ENCODE measurements around the gene KCNN4.
"Not testable (repeated sequence)": the region's sequence is repeated elsewhere in the genome, so short reads cannot be mapped to it uniquely, and the experiment has no call there.

Gene KCNN4

GRCh38 chr19:43780706-43781525, at the start of gene KCNN4:
Gene KCNN4 (minus strand): TSS chr19:43780973. CDS start chr19:43780861, 112 bp downstream.
- DNase-seq = no peak

- DNase-seq = peak; percentile 97
Measured at GRCh38 chr19:43826787-43827754, 46.3 kb upstream of the KCNN4 start, which contains the start of gene ZNF283. Gene ZNF283 (plus strand): TSS chr19:43827321. CDS start chr19:43833505, 6,184 bp downstream.

DNA sequence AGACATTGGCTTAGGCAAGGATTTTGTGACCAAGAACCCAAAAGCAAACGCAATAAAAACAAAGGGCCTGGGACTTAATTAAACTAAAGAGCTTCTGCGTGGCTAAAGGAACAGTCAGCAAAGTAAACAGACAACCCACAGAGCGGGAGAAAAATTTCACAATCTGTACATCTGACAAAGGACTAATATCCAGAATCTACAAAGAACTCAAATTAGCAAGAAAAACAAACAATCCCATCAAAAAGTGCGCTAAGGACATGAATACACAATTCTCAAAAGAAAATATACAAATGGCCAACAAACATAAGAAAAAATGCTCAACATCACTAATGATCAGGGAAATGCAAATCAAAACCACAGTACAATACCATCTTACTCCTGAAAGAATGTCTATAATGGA, 43.8 kb upstream of the KCNN4 start:
- DNase-seq = not testable (repeated sequence)

GRCh38 chr19:43823856-43824255, 43.1 kb upstream of the KCNN4 start:
- DNase-seq = not testable (repeated sequence)

DNA sequence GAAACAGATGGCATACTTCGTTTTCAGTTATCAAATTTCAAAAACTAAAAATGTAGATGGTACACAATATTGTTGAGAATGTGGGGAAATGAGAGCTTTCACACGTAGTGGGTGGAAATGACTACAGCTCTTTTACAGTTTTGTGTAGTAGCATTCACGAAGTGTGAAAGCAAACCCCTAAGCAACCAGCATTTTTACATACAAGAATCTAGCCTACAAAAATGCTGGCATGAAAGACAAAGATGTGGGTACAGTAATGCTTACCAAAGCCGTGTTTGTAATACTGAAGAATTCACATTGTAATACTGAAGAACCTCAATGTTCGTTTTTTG, 40.1 kb upstream of the KCNN4 start:
- no peak for DNase-seq

- DNase-seq = peak; percentile 61
Measured at GRCh38 chr19:43820098-43820883, 39.5 kb upstream of the KCNN4 start.

DNA sequence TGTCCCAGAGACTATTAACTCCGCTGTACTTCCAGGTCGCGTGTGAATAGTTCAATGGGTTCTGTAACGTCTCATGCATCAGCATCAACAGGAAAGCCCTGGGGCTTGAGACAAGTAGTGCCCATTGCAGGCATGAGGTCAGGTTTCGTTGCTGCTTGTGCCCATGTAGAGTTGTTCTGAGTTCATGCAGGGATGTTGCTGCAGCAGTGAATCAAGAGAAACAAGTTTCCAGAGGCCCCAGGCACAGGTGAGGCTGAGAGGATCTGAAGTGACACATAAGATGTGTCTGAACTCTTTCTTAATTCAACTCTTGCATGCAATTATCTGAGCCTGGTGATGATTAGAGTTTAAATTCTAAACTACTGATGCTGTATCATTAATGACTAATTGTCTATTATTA, 37.7 kb upstream of the KCNN4 start:
- DNase-seq = no peak

- not testable (repeated sequence) for DNase-seq
Measured at GRCh38 chr19:43817454-43817853, 36.7 kb upstream of the KCNN4 start.

DNA sequence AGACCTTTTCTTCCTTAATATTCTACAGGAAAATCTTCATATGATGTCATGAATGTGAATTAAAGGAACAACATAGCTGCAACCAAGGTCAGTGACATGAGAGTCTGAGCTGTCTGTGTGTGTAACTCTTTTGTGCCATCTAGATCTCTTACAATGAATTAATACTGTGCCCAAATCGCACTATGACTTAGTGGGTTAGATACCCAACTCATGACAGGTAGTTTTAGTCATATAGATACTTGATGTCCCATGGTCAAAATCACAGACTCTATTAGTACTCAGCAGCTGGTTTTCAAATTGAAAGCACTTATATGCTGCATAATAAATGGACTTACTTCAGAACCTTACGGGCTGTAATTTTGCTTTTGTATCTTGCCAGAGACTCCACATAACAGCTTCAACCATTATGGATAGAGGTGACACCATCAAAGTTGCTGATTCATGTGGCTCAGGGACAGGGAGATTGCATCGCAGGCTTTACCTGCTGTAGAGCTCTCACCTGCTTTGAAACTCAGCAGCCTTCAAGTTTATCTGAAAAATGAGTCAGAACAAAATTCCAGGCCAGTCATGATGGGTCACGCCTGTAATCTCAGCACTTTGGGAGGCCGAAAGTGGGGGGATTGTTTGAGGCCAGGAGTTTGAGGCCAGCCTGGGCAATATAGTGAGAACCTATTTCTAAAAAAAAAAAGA, 34.0 kb upstream of the KCNN4 start:
- no peak for DNase-seq

GRCh38 chr19:43812688-43813087, 31.9 kb upstream of the KCNN4 start:
- DNase-seq = peak; percentile 6

- DNase-seq = no peak
Measured at GRCh38 chr19:43812259-43812658, 31.5 kb upstream of the KCNN4 start.

DNA sequence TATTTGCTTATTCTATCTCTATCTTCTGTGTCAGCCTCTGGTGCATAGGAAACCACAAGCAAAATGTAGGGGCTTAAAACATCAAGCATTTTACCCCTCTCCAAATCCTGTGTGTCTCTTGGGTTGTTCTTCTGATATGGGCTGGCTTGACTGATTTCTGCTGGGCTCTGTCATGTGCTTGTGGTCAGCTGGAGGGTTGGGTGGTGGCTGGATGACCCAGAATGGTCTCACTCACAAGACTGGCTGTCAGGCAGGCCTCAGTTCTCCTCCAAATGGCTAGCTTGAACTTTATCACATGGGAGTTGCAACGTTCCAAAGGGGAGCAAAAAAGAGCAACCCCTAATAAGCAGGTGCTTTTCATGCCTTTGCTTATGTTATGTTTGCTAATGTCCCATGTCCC, 31.1 kb upstream of the KCNN4 start:
- no peak for DNase-seq

DNA sequence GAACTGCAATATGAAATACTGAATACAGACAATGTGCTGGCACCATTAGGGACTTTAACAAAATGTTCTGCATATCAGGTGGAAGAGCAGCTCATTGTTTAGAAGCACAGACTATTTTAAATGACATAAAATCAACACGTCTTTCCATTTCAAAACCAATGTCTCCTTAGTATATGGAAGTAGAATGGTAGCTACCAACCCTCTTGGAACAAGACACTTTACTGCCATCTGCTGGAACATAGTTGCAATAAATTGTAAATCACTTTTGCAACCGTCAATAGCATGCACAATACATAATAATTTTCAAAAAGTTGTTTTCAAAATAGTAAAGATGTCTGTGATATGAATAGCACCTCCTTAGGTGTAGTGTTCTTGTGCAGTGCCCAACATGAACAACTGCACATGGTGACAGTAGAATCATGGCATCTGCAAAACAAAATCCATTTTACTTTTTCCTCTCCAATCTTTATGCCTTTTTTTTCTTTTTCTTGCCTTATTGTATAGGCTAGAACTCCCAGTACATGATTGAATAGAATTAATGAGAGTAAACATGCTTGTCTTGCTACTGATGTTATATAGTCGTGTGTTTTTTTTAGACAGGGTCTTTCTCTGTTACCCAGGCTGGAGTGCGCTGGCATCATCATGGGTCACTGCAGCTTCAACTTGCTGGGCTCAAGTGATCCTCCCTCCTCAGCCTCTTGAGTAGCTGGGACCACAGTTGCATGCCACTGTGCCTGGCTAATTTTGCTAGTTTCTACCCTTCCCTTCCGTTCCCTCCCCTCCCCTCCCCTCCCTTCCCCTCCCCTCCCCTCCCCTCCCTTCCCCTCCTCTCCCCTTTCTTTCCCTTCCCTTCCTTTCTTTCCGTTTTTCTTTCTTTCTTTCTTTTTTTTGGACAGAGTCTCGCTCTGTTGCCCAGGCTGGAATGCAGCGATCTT, 29.3 kb upstream of the KCNN4 start:
- DNase-seq = peak; percentile 42

- DNase-seq = no peak
Measured at GRCh38 chr19:43807651-43808050, 26.9 kb upstream of the KCNN4 start.

DNA sequence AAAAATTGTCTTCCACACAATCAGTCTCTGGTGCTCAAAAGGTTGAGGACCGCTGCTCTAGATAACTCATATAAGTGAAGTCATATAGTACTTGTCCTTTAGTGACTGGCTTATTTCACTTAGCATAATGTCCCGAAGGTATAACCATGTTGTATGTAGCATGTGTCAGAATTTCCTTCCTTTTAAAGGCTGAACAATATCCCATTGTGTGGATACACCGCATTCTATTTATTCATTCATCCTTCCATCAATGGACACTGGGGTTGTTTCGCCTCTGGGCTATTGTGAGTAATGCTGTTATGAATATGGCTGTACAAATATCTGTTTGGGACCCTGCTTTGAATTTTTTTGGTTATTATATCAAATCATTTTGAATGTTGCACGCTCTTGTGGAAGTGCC, 26.1 kb upstream of the KCNN4 start:
- no peak for DNase-seq

DNA sequence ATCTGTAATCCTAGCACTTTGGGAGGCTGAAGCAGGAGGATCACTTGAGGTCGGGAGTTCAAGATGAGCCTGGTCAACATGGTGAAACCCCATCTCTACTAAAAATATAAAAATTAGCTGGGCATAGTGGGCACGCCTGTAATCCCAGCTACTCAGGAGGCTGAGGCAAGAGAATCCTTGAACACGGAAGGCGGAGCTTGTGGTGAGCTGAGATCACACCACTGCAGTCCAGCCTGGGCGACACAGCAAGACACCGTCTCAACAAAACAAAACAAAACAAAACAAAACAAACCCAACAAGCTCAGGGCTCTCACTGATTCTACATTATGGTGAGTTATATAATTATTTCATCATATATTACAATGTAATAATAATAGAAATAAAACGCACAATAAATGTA, 25.6 kb upstream of the KCNN4 start:
- DNase-seq = not testable (repeated sequence)

GRCh38 chr19:43804432-43804831, 23.7 kb upstream of the KCNN4 start:
- DNase-seq = no peak

- DNase-seq = no peak
Measured at GRCh38 chr19:43802216-43802951, 21.6 kb upstream of the KCNN4 start, which contains the start of gene LYPD5. Gene LYPD5 (minus strand): TSS chr19:43802447. CDS start chr19:43802380, 67 bp downstream.

DNA sequence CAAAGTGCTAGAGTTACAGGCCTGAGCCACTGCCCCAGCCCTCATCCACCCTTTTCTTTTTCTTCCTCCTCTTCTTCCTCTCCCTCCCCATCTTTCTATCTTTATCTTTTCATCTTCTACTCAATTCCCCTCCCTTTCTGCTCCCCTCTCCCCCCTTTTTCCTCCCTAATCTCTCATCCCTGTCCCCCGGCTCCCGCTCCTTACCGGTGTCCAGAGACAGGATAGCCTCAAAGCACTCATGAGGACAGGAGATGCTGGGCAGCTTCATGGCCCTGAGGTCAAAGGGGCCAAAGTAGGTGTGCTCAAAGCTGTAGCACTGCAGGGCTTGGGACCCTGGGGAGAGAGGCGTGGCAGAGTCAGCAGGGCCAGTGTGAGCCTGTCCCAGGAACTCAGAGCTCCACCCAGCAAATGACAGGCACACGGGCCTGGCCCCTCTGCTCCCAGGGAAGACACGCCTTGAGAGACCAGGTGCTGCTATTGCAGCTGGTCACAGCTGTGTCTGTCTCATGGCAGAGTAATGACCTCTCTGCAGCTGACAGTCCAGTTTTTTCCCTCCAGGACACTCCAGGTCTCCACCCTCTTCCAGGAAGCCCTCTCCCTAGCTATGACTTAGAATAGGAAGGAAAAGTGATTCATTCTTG, 18.8 kb upstream of the KCNN4 start:
- DNase-seq = no peak
